ENCODE measurements around the gene NBEA.
"Not testable (repeated sequence)": the region's sequence is repeated elsewhere in the genome, so short reads cannot be mapped to it uniquely, and the experiment has no call there.

- TF ChIP-seq CTCF, POLR2A (IDR thresholded peaks at IDR 0.05): not testable (repeated sequence)
These were observed 735.8 kb downstream of the NBEA start for GRCh38 chr13:35677863-35678262.

Data from heart left ventricle (tissue), 13 donors.